Measurements from ENCODE around the gene HEXA.
"Not testable (repeated sequence)": the region's sequence is repeated elsewhere in the genome, so short reads cannot be mapped to it uniquely, and the experiment has no call there.

The HEXA gene
- 125 to 258 (median 202) reads per million in 17 experiments for total RNA-seq

DNA sequence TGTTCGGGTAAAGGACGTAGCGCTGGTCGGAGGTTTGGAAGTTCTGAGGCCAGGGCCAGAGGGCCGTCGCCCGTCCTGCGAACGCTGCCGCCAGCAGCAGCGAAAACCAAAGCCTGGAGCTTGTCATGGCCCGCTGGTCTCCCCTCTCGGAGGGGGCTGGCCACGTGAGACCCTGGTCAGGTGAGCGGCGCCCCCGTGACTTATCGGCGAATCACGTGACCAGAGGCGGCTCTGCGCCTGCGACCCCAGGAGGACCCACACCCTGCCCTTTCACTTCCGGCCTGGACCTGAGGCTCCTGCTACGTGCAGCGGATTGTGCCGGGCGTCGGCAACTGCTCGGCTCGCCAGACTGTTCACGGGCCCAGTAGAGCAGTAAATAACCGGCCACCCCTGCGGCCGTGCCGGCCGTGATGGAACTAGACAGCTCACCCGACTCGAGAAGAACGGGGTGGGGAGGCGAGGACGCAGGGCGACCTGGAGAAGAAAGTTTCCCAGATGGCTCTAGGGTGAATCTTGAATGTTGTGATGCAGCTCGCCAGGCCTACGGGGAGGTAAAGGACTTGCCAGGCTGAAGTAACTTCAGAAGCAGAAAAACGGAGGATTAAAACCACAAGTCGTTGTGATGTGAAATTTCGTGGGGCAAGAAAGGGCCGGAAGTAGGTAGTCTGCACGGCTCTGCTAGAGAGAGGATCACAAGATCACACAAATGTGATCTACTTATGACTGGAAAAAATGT, at the start of gene HEXA:
Gene HEXA (minus strand): TSS at position 169 of the 736 bp plus-strand sequence. CDS start 42 bp downstream, at position 127.
- peak; percentile 88 to 93 (median 92) for DNase-seq

DNA sequence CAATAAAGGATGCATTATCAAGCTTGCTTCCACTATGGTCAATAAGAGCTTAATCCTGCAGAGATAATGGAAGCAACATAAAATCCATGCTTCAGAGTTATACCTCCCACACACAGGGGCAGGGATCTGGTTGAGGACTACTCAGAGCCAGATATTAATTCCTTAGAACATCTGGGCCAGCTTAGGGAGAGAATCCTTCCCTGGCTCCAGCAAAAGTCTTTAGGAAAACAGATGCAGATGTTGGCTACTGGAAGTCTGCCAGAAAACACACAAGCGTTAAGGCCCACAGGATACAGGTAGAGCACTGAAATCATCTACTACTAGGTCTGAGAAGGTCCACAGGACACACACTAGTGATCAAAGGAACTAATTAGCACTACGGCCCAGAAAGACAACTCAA, 47.4 kb upstream of the HEXA start:
- DNase-seq: no peak

DNA sequence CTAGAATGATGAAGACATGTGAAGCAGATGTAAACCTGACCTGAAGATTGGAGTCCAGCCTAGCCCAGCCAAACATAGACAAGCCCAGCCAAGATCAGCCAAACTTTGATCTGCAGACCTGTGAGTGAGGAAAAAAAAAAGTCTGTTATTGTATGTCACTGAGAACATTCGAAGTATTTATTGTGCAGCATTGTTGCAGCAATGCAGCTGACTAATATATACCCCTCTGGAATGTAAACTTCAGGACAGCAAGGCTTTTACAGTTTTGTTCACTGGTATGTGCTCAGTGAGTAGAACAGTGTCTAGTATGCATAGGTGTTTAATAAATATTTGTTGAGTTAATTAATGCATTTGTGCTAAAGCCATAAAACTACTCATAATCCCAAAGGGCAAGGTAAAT, 45.7 kb upstream of the HEXA start:
- no peak for DNase-seq

GRCh38 chr15:72420576-72420975, 44.8 kb upstream of the HEXA start:
- peak; percentile 17 to 78 (median 59) for DNase-seq

DNA sequence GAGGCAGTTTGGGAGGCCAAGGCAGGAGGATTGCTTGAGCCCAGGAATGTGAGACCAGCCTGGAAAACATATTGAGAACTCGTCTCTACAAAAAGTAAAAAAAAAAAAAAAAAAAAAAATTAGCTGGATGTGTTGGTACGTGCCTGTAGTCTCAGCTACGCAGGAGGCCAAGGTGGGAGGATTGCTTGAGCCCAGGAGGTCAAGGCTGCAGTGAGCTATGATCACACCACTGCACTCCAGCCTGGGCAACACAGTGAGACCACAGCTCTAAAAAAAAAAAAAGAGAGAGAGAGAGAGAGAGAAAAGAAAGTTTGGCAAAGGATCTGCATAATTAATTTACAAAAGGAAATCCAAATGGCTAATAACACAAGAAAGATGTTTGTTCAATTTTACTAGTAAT, 44.0 kb upstream of the HEXA start:
- not testable (repeated sequence) for DNase-seq

GRCh38 chr15:72415304-72415703, 39.5 kb upstream of the HEXA start:
- no peak for DNase-seq

DNA sequence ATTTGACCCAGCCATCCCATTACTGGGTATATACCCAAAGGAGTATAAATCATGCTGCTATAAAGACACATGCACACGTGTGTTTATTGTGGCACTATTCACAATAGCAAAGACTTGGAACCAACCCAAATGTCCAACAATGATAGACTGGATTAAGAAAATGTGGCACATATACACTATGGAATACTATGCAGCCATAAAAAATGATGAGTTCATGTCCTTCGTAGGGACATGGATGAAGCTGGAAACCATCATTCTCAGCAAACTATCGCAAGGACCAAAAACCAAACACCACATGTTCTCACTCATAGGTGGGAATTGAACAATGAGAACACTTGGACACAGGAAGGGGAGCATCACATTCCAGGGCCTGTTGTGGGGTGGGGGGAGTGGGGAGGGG, 37.5 kb upstream of the HEXA start:
- not testable (repeated sequence) for DNase-seq

DNA sequence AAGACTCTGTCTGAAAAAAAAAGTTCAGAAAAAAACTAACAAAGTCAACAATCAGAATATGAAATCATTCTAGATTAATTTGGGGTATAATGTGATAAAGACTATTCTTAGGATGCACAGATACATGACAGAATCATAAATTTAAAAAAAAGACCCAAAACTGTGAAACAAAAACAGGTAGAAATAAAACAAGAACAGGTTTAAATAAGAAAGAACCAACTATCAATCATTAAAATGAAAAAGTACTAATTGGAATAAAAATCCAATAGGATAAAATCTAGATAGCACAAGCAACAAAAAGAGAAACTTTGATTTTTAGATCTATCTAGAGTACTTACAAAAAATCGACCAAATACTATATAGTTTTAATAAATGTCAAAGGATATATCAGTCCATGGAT, 35.7 kb upstream of the HEXA start:
- no peak for DNase-seq

DNA sequence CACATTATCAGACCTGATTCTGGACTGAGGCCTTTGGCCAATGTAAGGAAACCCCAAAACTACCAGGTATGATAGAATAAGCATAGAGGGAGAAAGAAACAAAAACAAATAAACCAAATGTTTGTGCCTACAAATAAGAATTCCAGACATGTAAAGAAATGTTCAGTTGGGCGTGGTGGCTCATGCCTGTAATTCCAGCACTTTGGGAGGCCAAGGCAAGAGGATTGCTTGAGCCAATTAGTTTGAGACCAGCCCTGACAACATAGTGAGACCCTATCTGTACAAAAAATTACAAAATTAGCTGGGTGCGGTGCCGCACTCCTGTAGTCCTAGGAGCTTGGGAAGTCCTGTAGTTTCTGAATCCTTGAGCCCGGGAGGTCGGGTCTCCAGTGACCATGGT, 35.3 kb upstream of the HEXA start:
- DNase-seq: no peak

GRCh38 chr15:72406936-72407335, 31.1 kb upstream of the HEXA start:
- no peak for DNase-seq

DNA sequence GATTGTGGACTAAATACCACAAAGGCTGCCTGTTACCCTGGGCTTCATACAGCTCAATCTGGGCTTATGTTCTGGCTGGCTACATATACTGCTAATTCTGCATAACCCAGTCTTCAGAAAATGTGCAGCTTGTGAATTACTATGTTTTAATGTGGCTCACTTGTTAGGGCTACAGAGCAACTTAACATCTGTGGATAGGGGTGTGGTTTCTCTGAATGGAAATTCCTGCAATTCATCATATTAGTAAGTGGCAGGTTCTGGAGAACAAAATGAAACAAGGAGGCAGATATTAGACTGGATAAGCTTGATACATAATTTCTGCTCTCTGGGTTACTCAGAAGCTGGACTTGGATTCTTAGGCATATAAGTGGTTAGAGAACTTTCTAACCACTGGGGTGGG, 29.0 kb upstream of the HEXA start:
- DNase-seq: no peak

DNA sequence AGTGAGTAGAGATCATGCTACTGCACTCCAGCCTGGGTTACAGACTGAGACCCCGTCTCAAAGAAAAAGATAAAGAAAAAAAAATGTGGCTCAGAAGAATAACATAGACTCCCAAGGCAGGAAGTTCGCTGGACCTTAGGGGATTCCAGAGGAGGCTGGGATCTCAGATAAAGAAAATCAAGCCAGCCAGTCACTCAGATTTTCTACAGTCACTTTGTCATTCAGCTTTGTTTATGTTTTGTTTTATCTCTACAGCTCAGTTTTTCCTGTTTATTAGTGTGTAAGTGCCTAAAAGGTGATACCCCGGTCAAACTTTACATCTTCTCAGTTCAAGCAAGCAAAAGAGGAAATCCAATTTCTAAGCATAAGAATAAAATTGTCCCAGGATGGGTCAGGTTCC, 28.5 kb upstream of the HEXA start:
- DNase-seq: no peak

- DNase-seq: no peak
Observed at GRCh38 chr15:72402726-72403125, 26.9 kb upstream of the HEXA start.

- DNase-seq: no peak
Observed at GRCh38 chr15:72398648-72399047, 22.8 kb upstream of the HEXA start.

DNA sequence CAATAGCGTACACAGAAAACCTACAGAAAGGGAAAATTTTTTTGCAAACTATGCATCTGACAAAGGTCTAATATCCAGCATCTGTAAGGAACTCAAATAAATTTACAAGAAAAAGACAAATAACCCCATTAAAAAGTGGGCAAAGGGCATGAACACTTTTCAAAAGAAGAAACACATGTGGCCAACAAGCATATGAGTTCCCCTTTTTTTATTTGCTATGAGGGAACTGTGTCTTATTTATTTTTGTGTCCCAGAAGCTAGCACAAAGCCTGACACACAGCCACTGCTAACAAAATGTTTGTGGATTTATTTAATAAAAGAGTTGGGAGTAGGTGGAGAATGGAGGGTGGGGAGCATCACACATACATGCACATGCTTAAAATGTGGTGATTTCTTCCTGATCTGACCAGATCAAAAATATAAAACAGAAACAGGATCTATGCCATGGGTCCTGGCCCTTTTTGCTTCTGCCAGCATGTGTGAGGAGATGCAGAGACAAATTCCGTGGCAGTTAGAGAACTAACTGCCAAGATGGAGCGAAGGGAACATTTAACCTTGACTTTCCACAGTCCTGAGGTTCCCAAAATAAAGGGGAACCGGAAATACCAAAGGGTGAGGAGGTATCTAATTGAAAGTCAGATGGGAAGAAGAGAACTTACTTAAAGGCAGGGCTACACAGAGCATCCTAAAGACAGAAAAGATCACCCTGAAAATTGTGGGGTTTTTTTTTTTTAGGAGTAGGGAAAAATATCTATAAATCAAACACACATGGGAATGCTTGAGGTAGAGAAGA, 22.2 kb upstream of the HEXA start, which contains the start of gene TMEM202:
Gene TMEM202 (plus strand): TSS at position 510 of the 793 bp plus-strand sequence. CDS start 22 bp downstream, at position 532.
- DNase-seq: peak; percentile 21 to 54 (median 35)

DNA sequence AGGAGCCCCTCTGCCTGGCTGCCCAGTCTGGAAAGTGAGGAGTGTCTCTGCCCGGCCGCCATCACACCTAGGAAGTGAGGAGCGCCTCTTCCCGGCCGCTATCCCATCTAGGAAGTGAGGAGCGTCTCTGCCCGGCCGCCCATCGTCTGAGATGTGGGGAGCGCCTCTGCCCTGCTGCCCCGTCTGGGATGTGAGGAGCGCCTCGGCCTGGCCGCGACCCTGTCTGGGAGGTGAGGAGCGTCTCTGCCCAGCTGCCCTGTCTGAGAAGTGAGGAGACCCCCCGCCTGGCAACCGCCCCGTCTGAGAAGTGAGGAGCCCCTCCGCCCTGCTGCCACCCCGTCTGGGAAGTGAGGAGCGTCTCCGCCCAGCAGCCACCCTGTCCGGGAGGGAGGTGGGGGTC, 20.5 kb upstream of the HEXA start:
- DNase-seq: not testable (repeated sequence)

- no peak for DNase-seq
Observed at GRCh38 chr15:72389231-72389630, 13.4 kb upstream of the HEXA start.

- no peak for DNase-seq
Observed at GRCh38 chr15:72387741-72388140, 11.9 kb upstream of the HEXA start.

DNA sequence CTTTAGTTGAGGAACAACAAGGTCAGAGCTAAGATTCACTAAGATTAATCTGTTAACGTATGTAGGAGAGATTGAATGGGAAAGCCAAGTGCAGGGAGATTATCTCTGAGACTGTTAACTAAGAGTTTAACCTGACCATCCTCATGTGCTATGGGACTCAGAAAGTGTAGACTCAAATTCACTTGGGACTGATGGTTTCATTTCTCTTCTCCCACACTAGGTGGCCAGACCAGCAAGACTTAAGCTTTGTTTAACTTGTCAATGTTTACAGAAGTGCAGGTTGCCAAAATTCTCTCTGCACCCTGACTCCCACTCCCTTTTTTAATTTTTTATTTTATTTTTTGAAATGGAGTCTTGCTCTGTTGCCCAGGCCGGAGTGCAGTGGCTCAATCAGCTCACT, 6.3 kb upstream of the HEXA start:
- peak in 3 of 4 experiments; percentile 19 to 49 (median 23) for DNase-seq

DNA sequence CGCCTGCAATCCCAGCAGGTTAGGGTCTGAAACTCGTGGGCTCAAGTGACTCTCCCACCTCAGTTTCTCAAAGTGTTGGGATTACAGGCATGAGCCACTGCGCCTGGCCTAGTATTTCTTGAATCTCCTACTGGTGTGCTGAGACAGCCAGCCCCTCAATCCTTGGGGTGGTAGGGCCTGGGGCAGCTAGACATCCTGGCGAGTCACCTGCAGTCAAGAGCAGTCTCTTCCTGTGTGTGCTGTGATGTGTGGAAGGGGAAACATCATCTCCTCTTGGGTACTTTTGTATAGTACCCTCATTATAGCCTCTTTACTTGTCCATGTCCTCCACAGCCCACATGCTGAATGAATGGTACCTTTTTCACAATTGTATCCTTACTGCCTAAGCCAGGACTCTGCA, 4.9 kb upstream of the HEXA start:
- no peak for DNase-seq

DNA sequence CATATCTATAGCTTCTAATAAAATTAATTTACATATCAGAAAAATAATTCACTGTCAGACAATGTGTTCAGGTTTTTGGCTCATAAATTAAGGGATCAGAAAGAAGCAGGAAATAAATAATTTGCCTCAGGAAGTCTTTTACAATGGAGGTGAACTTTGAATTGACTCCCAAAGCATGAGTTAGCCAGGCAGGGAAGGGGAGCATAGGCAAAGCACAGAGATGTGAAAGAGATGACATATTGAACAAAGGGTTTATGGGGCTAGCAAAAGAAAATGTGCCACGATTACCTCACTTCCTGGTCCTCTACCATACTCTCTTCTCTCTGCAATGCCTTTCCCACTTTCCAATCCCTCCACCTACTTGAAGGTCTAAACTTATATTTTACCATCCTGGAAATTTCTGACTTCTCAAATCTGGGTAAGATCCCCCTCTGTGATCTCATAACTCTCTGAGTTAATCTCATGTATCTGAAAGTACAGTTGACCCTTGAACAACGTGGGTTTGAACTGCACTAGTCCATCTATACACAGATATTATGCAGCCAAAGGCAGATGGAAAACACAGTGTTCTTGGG, 4.1 kb upstream of the HEXA start:
- no peak for DNase-seq

DNA sequence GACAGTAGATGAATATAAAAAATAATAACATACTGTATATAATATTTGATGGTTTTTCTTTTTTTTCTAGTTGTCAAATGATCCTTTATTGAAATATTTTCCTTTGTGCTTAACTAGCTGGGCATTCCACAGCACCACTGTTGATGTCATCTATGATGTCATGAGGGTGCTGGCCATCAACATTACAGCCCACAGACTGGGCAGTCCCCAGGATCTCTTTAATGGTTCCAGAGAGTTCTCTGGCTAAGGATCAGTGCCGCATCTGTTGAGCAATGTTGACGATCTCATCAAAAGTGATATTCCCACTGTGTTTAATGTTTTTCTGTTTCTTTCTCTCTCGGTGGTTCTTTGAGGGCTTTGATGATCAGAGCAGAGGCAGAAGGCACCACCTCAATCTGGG, 3.3 kb upstream of the HEXA start:
- not testable (repeated sequence) for DNase-seq

- DNase-seq: peak in 2 of 4 experiments; percentile 36 to 51
Observed at GRCh38 chr15:72377331-72377730, 1.5 kb upstream of the HEXA start.

DNA sequence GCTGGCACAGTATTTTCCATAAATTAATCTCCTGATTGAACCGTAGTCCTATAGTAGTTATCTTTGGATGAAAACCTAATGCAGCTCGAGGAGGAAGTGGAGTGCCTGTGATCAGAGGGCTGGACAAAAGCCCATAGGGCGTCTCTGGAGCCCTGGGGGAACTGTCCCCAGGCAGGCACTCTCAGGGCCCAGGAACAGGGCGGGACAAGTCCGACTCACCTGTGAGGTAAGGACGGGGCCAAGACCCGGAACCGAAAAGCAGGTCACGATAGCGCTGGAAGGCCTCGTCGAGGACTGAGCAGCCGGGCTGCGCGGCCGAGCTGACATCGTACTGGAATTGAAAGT, 341 bp downstream of the HEXA start:
- peak; percentile 56 to 76 (median 70) for DNase-seq
